ENCODE measurements around the gene CTXND1.
"Not testable (repeated sequence)": the region's sequence is repeated elsewhere in the genome, so short reads cannot be mapped to it uniquely, and the experiment has no call there.

The CTXND1 gene

GRCh38 chr15:80157215-80157614 is 94.8 kb downstream of the CTXND1 start:
- Mint-ChIP-seq H3K36me3 (ENCODE audit: low read depth) (peaks cover 23% of the 10 kb centered on the region), H3K27me3 (ENCODE audit: low read depth) (no peaks in the 10 kb centered on the region), H3K4me3 (no peak overlapping the region), H3K27ac (no peak overlapping the region), H3K9me3 (no peaks in the 10 kb centered on the region), H3K4me1 (ENCODE audit: low read depth) (peaks cover 47% of the 10 kb centered on the region)

GRCh38 chr15:80156176-80156720 is 95.8 kb downstream of the CTXND1 start:
- no peaks in the 10 kb centered on the region for H3K9me3 Mint-ChIP-seq
- peaks cover 18% of the 10 kb centered on the region for H3K36me3 Mint-ChIP-seq (ENCODE audit: low read depth)
- H3K4me3 Mint-ChIP-seq, result no peak overlapping the region
- no peak overlapping the region for H3K27ac Mint-ChIP-seq
- H3K27me3 Mint-ChIP-seq (ENCODE audit: low read depth), result no peaks in the 10 kb centered on the region
- H3K4me1 Mint-ChIP-seq (ENCODE audit: low read depth), result peaks cover 49% of the 10 kb centered on the region

GRCh38 chr15:80155378-80156175 is 96.4 kb downstream of the CTXND1 start:
- not testable (repeated sequence) for H3K27me3 Mint-ChIP-seq (ENCODE audit: low read depth); H3K9me3 Mint-ChIP-seq
- peaks cover 15% of the 10 kb centered on the region for H3K36me3 Mint-ChIP-seq (ENCODE audit: low read depth)
- H3K27ac Mint-ChIP-seq, result peak overlapping the region; percentile 57
- peaks cover 43% of the 10 kb centered on the region for H3K4me1 Mint-ChIP-seq (ENCODE audit: low read depth)
- peak overlapping the region; percentile 65 for H3K4me3 Mint-ChIP-seq

- Mint-ChIP-seq H3K27me3 (ENCODE audit: low read depth) (peaks cover 5% of the 10 kb centered on the region), H3K4me3 (peak overlapping the region; percentile 65), H3K27ac (peak overlapping the region; percentile 57), H3K36me3 (ENCODE audit: low read depth) (peaks cover 15% of the 10 kb centered on the region), H3K4me1 (ENCODE audit: low read depth) (peaks cover 39% of the 10 kb centered on the region), H3K9me3 (no peaks in the 10 kb centered on the region)
Measured at GRCh38 chr15:80155001-80155377, 97.0 kb downstream of the CTXND1 start.

- Mint-ChIP-seq H3K4me3 (peak overlapping the region; percentile 92), H3K9me3 (no peaks in the 10 kb centered on the region), H3K4me1 (ENCODE audit: low read depth) (peaks cover 38% of the 10 kb centered on the region), H3K27me3 (ENCODE audit: low read depth) (peaks cover 5% of the 10 kb centered on the region), H3K27ac (peak overlapping the region; percentile 97), H3K36me3 (ENCODE audit: low read depth) (peaks cover 11% of the 10 kb centered on the region)
Measured at GRCh38 chr15:80154336-80154735, 97.7 kb downstream of the CTXND1 start.

GRCh38 chr15:80153900-80154299 is 98.1 kb downstream of the CTXND1 start:
- H3K27ac Mint-ChIP-seq, result peak overlapping the region; percentile 97
- H3K36me3 Mint-ChIP-seq (ENCODE audit: low read depth), result peaks cover 10% of the 10 kb centered on the region

GRCh38 chr15:80152896-80153876 is 98.8 kb downstream of the CTXND1 start, which contains the start of gene FAH:
TSS of gene FAH (plus strand) at chr15:80152999. CDS start at chr15:80153055, 56 bp downstream.
- peak within 1 kb of the TSS; percentile 92 for H3K4me3 Mint-ChIP-seq
- H3K4me1 Mint-ChIP-seq (ENCODE audit: low read depth), result peaks cover 35% of the 10 kb centered on the region
- H3K27me3 Mint-ChIP-seq (ENCODE audit: low read depth), result peaks cover 5% of the 10 kb centered on the region
- peak within 1 kb of the TSS; percentile 97 for H3K27ac Mint-ChIP-seq
- no peaks in the 10 kb centered on the region for H3K9me3 Mint-ChIP-seq
- peaks cover 7% of the 10 kb centered on the region for H3K36me3 Mint-ChIP-seq (ENCODE audit: low read depth)

More at GRCh38 chr15:80153900-80154299, 98.1 kb downstream of the CTXND1 start:
- Mint-ChIP-seq H3K9me3 (no peaks in the 10 kb centered on the region), H3K27me3 (ENCODE audit: low read depth) (peaks cover 5% of the 10 kb centered on the region), H3K4me1 (ENCODE audit: low read depth) (peaks cover 35% of the 10 kb centered on the region), H3K4me3 (peak overlapping the region; percentile 92)

GRCh38 chr15:80152180-80152895 is 99.7 kb downstream of the CTXND1 start:
- H3K4me1 Mint-ChIP-seq (ENCODE audit: low read depth), result peaks cover 35% of the 10 kb centered on the region
- peak overlapping the region; percentile 61 for H3K27ac Mint-ChIP-seq
- H3K9me3 Mint-ChIP-seq, result no peaks in the 10 kb centered on the region

GRCh38 chr15:80151576-80151975 is 100.4 kb downstream of the CTXND1 start:
- Mint-ChIP-seq H3K4me1 (ENCODE audit: low read depth) (peaks cover 35% of the 10 kb centered on the region), H3K9me3 (no peaks in the 10 kb centered on the region), H3K27me3 (ENCODE audit: low read depth) (peaks cover 16% of the 10 kb centered on the region), H3K4me3 (peak overlapping the region; percentile 70), H3K27ac (peak overlapping the region; percentile 61), H3K36me3 (ENCODE audit: low read depth) (peaks cover 7% of the 10 kb centered on the region)

More at GRCh38 chr15:80152180-80152895, 99.7 kb downstream of the CTXND1 start:
- Mint-ChIP-seq H3K36me3 (ENCODE audit: low read depth) (peaks cover 7% of the 10 kb centered on the region), H3K27me3 (ENCODE audit: low read depth) (peaks cover 10% of the 10 kb centered on the region), H3K4me3 (peak overlapping the region; percentile 92)

GRCh38 chr15:80151148-80151547 is 100.9 kb downstream of the CTXND1 start:
- H3K9me3 Mint-ChIP-seq, result no peaks in the 10 kb centered on the region
- H3K27ac Mint-ChIP-seq, result no peak overlapping the region
- H3K27me3 Mint-ChIP-seq (ENCODE audit: low read depth), result peaks cover 20% of the 10 kb centered on the region
- no peak overlapping the region for H3K4me3 Mint-ChIP-seq
- peaks cover 35% of the 10 kb centered on the region for H3K4me1 Mint-ChIP-seq (ENCODE audit: low read depth)
- H3K36me3 Mint-ChIP-seq (ENCODE audit: low read depth), result peaks cover 7% of the 10 kb centered on the region
